GM10248 (cell line): ENCODE data around the gene ITIH4.

Experiments
- CTCF ChIA-PET: fragments of 300-600 bp; sonication (Branson Sonifier 250); formaldehyde crosslinking; extraction: SDS; loops from one replicate; lab custom pipeline; 2021; ENCODE audit warnings: antibody characterized with exemption; lab: Yijun Ruan, JAX
- POLR2A ChIA-PET: fragments of 350-650 bp; sonication (Branson Sonifier 250); formaldehyde crosslinking; extraction: SDS; loops from one replicate; lab custom pipeline; 2020; ENCODE audit warnings: antibody characterized with exemption; lab: Yijun Ruan, JAX
- DNase-seq: peaks from one replicate; pipeline ENCODE4 v3.0.0; 2012; ENCODE audit errors: extremely low spot score
- CTCF ChIP-seq: IDR thresholded peaks from 2 replicates; pipeline ENCODE4 v1.5.1; 2012; ENCODE audit warnings: mild to moderate bottlenecking, low read depth; ENCODE audit errors: extremely low read depth, missing control alignments, control extremely low read depth

Gene ITIH4

DNA sequence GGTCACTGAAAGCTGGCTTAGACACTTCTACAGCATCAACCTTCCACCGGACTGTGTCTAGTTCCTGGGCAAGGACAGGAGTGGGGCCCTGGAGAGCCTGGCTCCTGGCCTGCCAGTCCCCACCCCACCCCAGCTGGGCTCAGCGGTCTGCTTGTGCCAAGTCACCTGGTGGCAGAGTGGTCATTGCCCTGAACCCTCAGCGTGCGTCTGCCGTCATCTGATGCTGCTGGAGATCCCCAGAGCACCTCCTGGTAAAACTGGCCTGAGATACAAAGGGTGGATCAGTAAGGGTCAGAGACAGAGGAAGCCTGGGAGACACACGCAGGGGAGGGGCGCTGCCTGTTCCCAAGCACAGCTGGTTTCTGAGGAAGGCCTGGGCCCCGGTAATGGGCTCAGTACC lies 16.7 kb downstream of the ITIH4 start:
- POLR2A ChIA-PET, result no interaction called here
- CTCF ChIA-PET, result interaction anchor here (1.9 kb wide), 1 partner anchor 15 kb away, joined by 9 read pairs; no protein-coding TSS in a partner anchor
- no peak for DNase-seq
- no peak for TF ChIP-seq CTCF

DNA sequence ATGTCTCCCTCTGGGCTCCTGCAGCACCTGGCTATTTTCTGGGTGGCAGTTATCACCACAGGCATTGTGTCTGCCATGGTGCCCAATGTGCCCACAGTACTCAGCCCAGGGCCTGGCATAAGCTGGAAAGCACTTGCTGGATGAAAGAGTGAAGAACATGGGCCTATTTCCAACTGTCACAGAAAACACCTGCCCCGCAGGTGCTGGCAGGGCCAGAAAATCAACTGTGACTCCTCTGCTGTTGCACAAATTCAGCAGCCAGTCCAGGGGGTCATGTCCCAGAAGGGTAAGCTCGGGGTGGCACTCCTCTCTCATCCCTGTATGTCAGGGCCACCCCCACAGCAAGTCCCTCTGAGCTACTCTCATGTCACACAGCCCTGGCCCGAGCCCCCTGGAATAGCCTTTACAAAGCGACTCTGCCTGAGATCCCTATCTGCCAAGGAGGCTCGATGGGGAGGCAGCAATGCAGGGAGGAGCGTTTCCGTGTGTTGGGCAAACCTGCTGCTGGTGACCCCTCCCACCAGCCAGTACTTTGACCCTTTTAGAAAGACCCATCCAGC lies 18.9 kb downstream of the ITIH4 start:
- no peak for TF ChIP-seq CTCF
- no peak for DNase-seq
- POLR2A ChIA-PET, result no interaction called here
- CTCF ChIA-PET, result interaction anchor here (1.5 to 3.4 kb wide), 3 partner anchors 10 to 13 kb away, joined by 3 to 16 read pairs (median 6); no protein-coding TSS in a partner anchor

DNA sequence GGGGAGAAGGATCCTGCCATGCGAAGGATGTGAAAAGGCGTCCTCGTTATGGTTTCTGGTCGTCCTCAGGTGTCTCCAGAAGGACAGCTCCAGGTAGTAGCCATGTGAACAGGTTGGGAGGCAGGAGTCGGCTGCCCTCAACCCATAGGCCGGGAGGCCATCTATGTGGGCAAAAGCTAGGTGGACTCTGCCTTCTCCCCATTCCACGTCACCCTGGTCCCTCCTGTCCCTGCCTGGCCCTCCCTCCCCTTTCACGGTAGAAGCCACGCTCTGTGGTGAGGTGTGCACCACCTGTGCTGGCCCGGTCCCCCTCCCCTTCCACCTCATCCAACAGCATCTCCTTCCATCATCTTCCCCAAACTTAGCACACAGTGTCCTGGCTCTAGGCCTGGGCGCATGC lies 19.5 kb downstream of the ITIH4 start:
- DNase-seq, result no peak
- ChIA-PET CTCF (interaction anchor here (1.5 to 3.4 kb wide), 3 partner anchors 10 to 13 kb away, joined by 3 to 16 read pairs (median 6); no protein-coding TSS in a partner anchor), POLR2A (no interaction called here)
- no peak for TF ChIP-seq CTCF

DNA sequence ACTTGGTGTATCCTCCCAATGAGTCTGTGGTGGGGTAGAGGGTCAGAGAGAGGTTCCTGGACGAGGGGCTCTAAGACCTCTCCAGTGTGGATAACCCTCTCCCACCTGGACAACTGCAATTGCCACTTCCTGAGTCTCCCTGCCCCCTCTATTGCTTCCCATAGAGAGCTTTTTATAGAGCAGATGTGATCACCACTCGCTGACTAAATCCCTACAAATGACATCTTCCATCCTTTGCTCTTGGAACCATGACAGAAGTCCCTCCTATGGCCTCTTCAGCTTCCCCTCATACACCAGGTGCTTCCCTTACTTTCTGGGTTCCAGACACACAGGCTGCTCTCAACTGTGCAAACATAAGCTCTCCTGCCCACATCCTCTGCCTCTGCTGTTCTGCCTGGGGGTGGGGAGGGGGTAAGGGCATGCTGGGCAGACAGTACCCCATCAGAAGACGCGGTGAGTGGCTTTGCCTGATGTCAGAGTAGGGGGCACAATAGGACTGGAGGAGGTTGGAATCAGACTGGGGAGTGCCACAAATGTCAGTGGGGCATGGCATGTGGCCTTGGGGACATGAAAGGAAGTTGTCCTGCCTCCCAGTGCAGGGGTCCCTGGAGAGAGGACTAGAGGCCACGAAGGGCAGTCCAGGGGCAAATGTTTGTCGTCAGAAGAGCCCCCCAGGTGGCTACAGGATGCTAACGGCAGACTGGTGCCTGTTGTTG lies 20.7 kb downstream of the ITIH4 start:
- no peak for TF ChIP-seq CTCF
- CTCF ChIA-PET, result interaction anchor here (0.7 to 3.4 kb wide), 4 partner anchors 9 to 11 kb away, joined by 4 to 16 read pairs (median 6); no protein-coding TSS in a partner anchor
- POLR2A ChIA-PET, result no interaction called here
- no peak for DNase-seq

DNA sequence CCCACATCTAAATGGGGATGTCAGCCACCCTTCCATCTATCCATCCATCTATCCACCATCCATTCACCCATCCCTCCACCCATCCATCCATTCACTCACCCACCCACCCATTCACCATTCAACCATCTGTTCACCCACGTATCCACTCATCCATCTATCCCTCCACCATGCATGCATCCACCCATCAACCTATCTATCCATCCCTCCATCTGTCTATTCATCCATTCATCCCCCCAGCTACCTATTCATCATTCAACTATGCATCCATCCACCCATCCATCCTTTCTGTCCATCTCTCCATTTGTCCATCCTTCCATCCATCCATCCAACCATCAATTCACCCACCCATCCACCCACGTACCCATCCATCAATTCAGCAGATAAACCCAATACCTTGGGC lies 21.3 kb downstream of the ITIH4 start:
- ChIA-PET CTCF (interaction anchor here (0.7 to 1.8 kb wide), 5 partner anchors 9 to 67 kb away, joined by 3 to 7 read pairs (median 4); no protein-coding TSS in a partner anchor), POLR2A (no interaction called here)
- TF ChIP-seq CTCF, result no peak
- no peak for DNase-seq

DNA sequence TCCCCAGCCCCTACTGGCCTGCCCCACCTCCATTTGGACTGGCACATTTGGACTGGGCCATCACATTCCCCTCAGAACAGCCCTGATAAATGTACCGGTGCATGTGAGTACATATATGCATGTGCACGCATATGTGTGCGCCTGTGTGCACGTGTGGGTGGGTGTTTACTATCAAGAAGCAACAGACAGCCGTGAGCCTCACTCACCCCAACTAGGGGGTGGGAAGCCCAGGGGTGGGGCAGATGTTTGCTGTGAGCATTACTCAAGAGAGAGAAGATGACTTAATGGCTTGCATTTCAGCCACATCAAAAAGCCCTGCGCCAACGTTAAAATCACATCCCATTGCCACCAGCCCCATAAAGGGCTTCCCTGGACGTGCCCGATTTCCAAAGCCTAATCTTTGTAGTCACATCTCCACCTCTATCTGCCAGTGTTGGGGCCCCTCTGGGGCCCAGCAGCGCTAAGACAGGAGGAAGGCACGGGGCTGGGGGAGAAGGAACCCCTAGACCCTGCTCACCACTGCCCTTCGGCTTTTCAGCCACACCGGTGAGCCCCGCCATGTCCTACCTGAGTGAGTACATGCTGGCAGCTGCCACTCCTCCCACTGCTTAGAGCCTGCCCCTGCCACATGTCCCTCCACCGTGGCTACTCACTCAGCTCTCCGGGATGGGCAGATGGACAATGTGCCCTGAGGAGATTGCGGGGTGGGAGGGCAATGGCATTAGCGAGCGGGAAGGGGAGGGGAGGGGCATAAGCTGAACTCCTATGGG lies 25.0 kb downstream of the ITIH4 start:
- ChIA-PET CTCF (interaction anchor here (1.2 to 1.4 kb wide), 2 partner anchors 11 to 17 kb away, joined by 4 to 5 read pairs; no protein-coding TSS in a partner anchor), POLR2A (no interaction called here)
- no peak for TF ChIP-seq CTCF
- DNase-seq, result no peak
